SU-DHL-6 (cell line): ENCODE data around the gene UNC5B.

Source experiments
- H2AFZ ChIP-seq: fragments of 200-600 bp; sonication (generic); 2 replicates; pipeline ENCODE4 v1.6.1; 2014; ENCODE audit warnings: low read depth, mild to moderate bottlenecking, moderate library complexity, mixed read lengths, antibody characterized with exemption, low read length; ENCODE audit not compliant: severe bottlenecking
- H3F3A ChIP-seq: fragments of 200-600 bp; shearing (Covaris generic); 2 replicates; pipeline ENCODE4 v1.6.0; 2016; ENCODE audit warnings: antibody characterized with exemption, mild to moderate bottlenecking; ENCODE audit not compliant: insufficient read depth
- H3K27ac ChIP-seq: fragments of 200-600 bp; sonication (generic); 2 replicates; pipeline ENCODE4 v1.5.1; 2016; ENCODE audit warnings: low read depth, mild to moderate bottlenecking, low read length, moderate library complexity, mixed read lengths
- H3K27me3 ChIP-seq: fragments of 200-600 bp; sonication (generic), shearing (Covaris generic); 2 replicates; pipeline ENCODE4 v1.6.0; 2014; ENCODE audit warnings: mild to moderate bottlenecking, low read length
- H3K36me3 ChIP-seq: fragments of 200-600 bp; sonication (generic); 2 replicates; pipeline ENCODE4 v1.6.1; 2014; ENCODE audit warnings: mild to moderate bottlenecking, low read length, mixed read lengths
- H3K4me2 ChIP-seq: fragments of 300-600, 200-600 bp; shearing (Covaris generic), sonication (generic); 2 replicates; pipeline ENCODE4 v1.6.0; 2014; ENCODE audit warnings: low read length, low read depth, mild to moderate bottlenecking; ENCODE audit not compliant: poor library complexity, severe bottlenecking
- H3K4me3 ChIP-seq: fragments of 200-600 bp; sonication (generic); 2 replicates; pipeline ENCODE4 v1.5.1; 2014; ENCODE audit warnings: antibody characterized with exemption, low read length, mild to moderate bottlenecking, mixed read lengths; ENCODE audit not compliant: insufficient read depth, poor library complexity, severe bottlenecking
- H3K79me2 ChIP-seq: fragments of 200-600 bp; sonication (generic); 2 replicates; pipeline ENCODE4 v1.6.1; 2014; ENCODE audit warnings: mild to moderate bottlenecking, low read length, moderate library complexity; ENCODE audit not compliant: insufficient read depth
- H3K9ac ChIP-seq: fragments of 200-600 bp; sonication (generic); 2 replicates; pipeline ENCODE4 v1.7.0; 2014; ENCODE audit warnings: mild to moderate bottlenecking, low read length
- H3K9me2 ChIP-seq: fragments of 200-600 bp; sonication (generic); replicated peaks from 2 replicates; pipeline ENCODE4 v1.6.1; 2014; ENCODE audit warnings: low read length; ENCODE audit not compliant: insufficient read depth
- H3K9me3 ChIP-seq: fragments of 200-600 bp; sonication (generic); 2 replicates; pipeline ENCODE4 v1.6.1; 2014; ENCODE audit warnings: low read length, mixed read lengths; ENCODE audit not compliant: insufficient read depth
- H4K20me1 ChIP-seq: fragments of 200-600 bp; sonication (generic); 2 replicates; pipeline ENCODE4 v1.6.1; 2014; ENCODE audit warnings: low read depth, mild to moderate bottlenecking, antibody characterized with exemption, low read length, moderate library complexity, mixed read lengths
- CTCF ChIP-seq: fragments of 200-600 bp; sonication (generic); IDR thresholded peaks from one replicate; pipeline ENCODE4 v1.5.1; 2017; ENCODE audit warnings: antibody characterized with exemption, mild to moderate bottlenecking, low read length, moderate library complexity; ENCODE audit not compliant: insufficient read depth, poor library complexity, severe bottlenecking
- EZH2phosphoT487 ChIP-seq: fragments of 200-600 bp; sonication (generic), shearing (Covaris generic); conservative IDR thresholded peaks from 2 replicates; pipeline ENCODE4 v1.6.1; 2018; ENCODE audit warnings: mild to moderate bottlenecking, antibody characterized with exemption, low read length, moderate library complexity, mixed read lengths

UNC5B gene

GRCh38 chr10:71323407-71323806 lies 111.0 kb downstream of the UNC5B start:
- Histone ChIP-seq H3K27ac (no peak overlapping the region), H3K9ac (no peak overlapping the region), H4K20me1 (no peaks in the 10 kb centered on the region), H3K9me3 (no peaks in the 10 kb centered on the region), H3K9me2 (no peaks in the 10 kb centered on the region), H3K4me3 (no peak overlapping the region), H3F3A (no peaks in the 10 kb centered on the region), H3K4me2 (no peak overlapping the region), H3K79me2 (no peaks in the 10 kb centered on the region), H3K27me3 (no peaks in the 10 kb centered on the region), H2AFZ (no peak overlapping the region), H3K36me3 (no peaks in the 10 kb centered on the region)
- no peak for TF ChIP-seq CTCF
- TF ChIP-seq EZH2phosphoT487: no peak

DNA sequence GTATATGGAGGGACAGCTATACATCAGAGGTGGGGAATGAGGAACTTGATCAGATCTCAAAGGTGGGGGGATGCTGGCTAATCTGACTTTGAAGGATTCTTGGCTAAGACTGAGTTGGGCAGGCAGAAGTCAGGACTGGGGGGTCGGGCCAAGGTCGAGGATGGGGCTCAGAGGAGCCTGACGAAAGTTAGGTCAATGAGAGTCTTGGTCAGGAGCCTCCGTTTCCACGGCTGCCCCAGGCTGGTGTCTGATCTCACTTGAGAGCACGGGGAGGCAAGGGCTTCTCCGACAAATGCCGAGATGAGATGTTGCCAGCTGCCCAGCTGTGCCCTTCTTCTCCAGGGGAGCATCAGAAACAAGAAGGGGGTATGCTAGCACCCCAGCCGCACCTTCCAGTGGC lies 112.4 kb downstream of the UNC5B start:
- Histone ChIP-seq H3K4me3 (no peak overlapping the region), H3K27ac (no peak overlapping the region), H3K79me2 (no peaks in the 10 kb centered on the region), H3K4me2 (no peak overlapping the region), H3K36me3 (no peaks in the 10 kb centered on the region), H3K9ac (no peak overlapping the region), H3F3A (no peaks in the 10 kb centered on the region), H2AFZ (no peak overlapping the region), H4K20me1 (no peaks in the 10 kb centered on the region), H3K9me3 (no peaks in the 10 kb centered on the region), H3K9me2 (no peaks in the 10 kb centered on the region), H3K27me3 (no peaks in the 10 kb centered on the region)
- no peak for TF ChIP-seq CTCF
- no peak for TF ChIP-seq EZH2phosphoT487

GRCh38 chr10:71325267-71325666 lies 112.9 kb downstream of the UNC5B start:
- H3K79me2 ChIP-seq: no peaks in the 10 kb centered on the region
- no peaks in the 10 kb centered on the region for H3F3A ChIP-seq
- no peaks in the 10 kb centered on the region for H3K9me3 ChIP-seq
- H3K9me2 ChIP-seq: no peaks in the 10 kb centered on the region
- no peak overlapping the region for H2AFZ ChIP-seq
- TF ChIP-seq EZH2phosphoT487 (no peak), CTCF (no peak)
- no peaks in the 10 kb centered on the region for H4K20me1 ChIP-seq
- no peak overlapping the region for H3K9ac ChIP-seq
- no peak overlapping the region for H3K4me3 ChIP-seq
- no peak overlapping the region for H3K4me2 ChIP-seq
- no peak overlapping the region for H3K27ac ChIP-seq
- no peaks in the 10 kb centered on the region for H3K27me3 ChIP-seq
- H3K36me3 ChIP-seq: no peaks in the 10 kb centered on the region
